Measurements from ENCODE around the gene SBF2.
A peak's percentile ranks its signal among the peaks of the same experiment; 100 is the strongest.
"Not testable (repeated sequence)": the region's sequence is repeated elsewhere in the genome, so short reads cannot be mapped to it uniquely, and the experiment has no call there.

SBF2 gene

DNA sequence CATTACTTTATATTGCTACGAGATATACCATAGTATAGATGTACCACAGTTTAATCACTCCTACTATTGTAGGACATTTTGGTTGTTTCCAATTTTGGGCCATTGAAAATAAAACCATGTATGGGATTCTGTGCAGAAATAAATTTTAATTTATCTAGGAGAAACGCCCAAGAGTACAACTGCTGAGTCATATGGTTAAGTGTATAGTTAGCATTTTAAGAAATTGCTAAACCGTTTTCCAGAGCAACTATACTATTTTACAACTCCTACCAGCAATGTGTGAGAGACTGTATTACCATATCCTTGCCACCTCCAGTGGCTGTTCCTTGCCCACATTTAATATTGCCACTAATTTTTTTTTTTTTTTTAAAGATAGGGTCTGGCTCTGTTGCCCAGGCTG, 163.1 kb downstream of the SBF2 start:
- H2BK5ac ChIP-seq (ENCODE audit: low read depth, low read length, poor library complexity, severe bottlenecking): no peak overlapping the region
- H3K23ac ChIP-seq (ENCODE audit: low read length in 2 of 2): no peak overlapping the region
- no peak overlapping the region for H2AFZ ChIP-seq (ENCODE audit: low read depth, low read length)
- no peak overlapping the region for H2AK5ac ChIP-seq (ENCODE audit: low read length, severe bottlenecking)
- no peaks in the 10 kb centered on the region for H3K9me3 ChIP-seq (ENCODE audit: control insufficient read depth, low read length)
- peaks cover 10% of the 10 kb centered on the region for H3K79me1 ChIP-seq (replicated peaks; ENCODE audit: low read length, poor library complexity, severe bottlenecking)
- H3K4me1 ChIP-seq (ENCODE audit: control insufficient read depth, insufficient read depth, low read depth, low read length): no peaks in the 10 kb centered on the region
- H3K4me2 ChIP-seq (ENCODE audit: low read length, poor library complexity, severe bottlenecking): no peak overlapping the region
- no peak overlapping the region for H4K91ac ChIP-seq (ENCODE audit: low read length)
- H3K18ac ChIP-seq (ENCODE audit: low read depth in 1 of 2, low read length in 2 of 2): no peak overlapping the region
- no peak for DNase-seq
- no peak overlapping the region for H3K9ac ChIP-seq (ENCODE audit: low read length)
- H3K27ac ChIP-seq (ENCODE audit: low read length, poor library complexity, severe bottlenecking): no peak overlapping the region
- H3K4me3 ChIP-seq (ENCODE audit: insufficient read depth in 1 of 2, low read depth in 1 of 2, low read length in 2 of 2): no peak overlapping the region
- H4K8ac ChIP-seq (ENCODE audit: low read length): no peak overlapping the region
- H2BK120ac ChIP-seq (ENCODE audit: low read depth, low read length): no peak overlapping the region
- H2BK12ac ChIP-seq (ENCODE audit: low read length in 2 of 2): no peak overlapping the region
- H3K27me3 ChIP-seq (ENCODE audit: control insufficient read depth in 1 of 2, insufficient read depth in 1 of 2, low read length in 2 of 2): no peaks in the 10 kb centered on the region
- H3K36me3 ChIP-seq (ENCODE audit: control insufficient read depth in 1 of 2, insufficient read depth in 2 of 2, low read depth in 1 of 2, low read length in 2 of 2): peaks cover 4 to 6% of the 10 kb centered on the region in 2 experiments
- H3K4ac ChIP-seq (ENCODE audit: low read depth in 1 of 2, low read length in 2 of 2): no peak overlapping the region
- no peak overlapping the region for H3K14ac ChIP-seq (ENCODE audit: low read length in 2 of 2)
- H2BK15ac ChIP-seq (ENCODE audit: low read depth, poor library complexity, severe bottlenecking): no peak overlapping the region
- WGBS: 100% methylated on average over 1 of the region's 3 CpGs

DNA sequence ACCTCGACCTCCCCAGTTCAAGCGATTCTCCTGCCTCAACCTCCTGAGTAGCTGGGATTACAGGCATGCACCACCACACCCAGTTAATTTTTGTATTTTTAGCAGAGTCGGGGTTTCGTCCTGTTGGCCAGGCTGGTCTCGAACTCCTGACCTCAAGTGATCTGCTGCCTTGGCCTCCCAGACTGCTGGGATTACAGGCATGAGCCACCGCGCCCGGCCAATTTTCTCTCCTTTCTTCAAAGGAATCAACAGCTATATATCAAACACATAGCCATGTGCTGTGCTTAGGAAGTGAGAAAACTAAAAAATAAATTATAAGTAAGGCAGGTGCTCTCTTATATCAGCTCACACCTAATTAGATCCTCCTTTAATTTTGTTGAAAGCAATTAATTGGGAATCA, 164.8 kb downstream of the SBF2 start:
- not testable (repeated sequence) for H3K27me3 ChIP-seq (ENCODE audit: control insufficient read depth in 1 of 2, insufficient read depth in 1 of 2, low read length in 2 of 2); H3K23ac ChIP-seq (ENCODE audit: low read length in 2 of 2); H3K9ac ChIP-seq (ENCODE audit: low read length); H3K27ac ChIP-seq (ENCODE audit: low read length, poor library complexity, severe bottlenecking); DNase-seq; H2BK15ac ChIP-seq (ENCODE audit: low read depth, poor library complexity, severe bottlenecking); H3K18ac ChIP-seq (ENCODE audit: low read depth in 1 of 2, low read length in 2 of 2); H3K36me3 ChIP-seq (ENCODE audit: control insufficient read depth in 1 of 2, insufficient read depth in 2 of 2, low read depth in 1 of 2, low read length in 2 of 2); H3K4me2 ChIP-seq (ENCODE audit: low read length, poor library complexity, severe bottlenecking); H2AFZ ChIP-seq (ENCODE audit: low read depth, low read length); H3K79me1 ChIP-seq (replicated peaks; ENCODE audit: low read length, poor library complexity, severe bottlenecking); H4K8ac ChIP-seq (ENCODE audit: low read length); H4K91ac ChIP-seq (ENCODE audit: low read length); H3K14ac ChIP-seq (ENCODE audit: low read length in 2 of 2); H3K9me3 ChIP-seq (ENCODE audit: control insufficient read depth, low read length); H3K4ac ChIP-seq (ENCODE audit: low read depth in 1 of 2, low read length in 2 of 2); H2AK5ac ChIP-seq (ENCODE audit: low read length, severe bottlenecking); H2BK5ac ChIP-seq (ENCODE audit: low read depth, low read length, poor library complexity, severe bottlenecking); H2BK120ac ChIP-seq (ENCODE audit: low read depth, low read length); H3K4me3 ChIP-seq (ENCODE audit: insufficient read depth in 1 of 2, low read depth in 1 of 2, low read length in 2 of 2); H3K4me1 ChIP-seq (ENCODE audit: control insufficient read depth, insufficient read depth, low read depth, low read length); H2BK12ac ChIP-seq (ENCODE audit: low read length in 2 of 2)
- WGBS: 97% methylated on average over 4 of the region's 8 CpGs

DNA sequence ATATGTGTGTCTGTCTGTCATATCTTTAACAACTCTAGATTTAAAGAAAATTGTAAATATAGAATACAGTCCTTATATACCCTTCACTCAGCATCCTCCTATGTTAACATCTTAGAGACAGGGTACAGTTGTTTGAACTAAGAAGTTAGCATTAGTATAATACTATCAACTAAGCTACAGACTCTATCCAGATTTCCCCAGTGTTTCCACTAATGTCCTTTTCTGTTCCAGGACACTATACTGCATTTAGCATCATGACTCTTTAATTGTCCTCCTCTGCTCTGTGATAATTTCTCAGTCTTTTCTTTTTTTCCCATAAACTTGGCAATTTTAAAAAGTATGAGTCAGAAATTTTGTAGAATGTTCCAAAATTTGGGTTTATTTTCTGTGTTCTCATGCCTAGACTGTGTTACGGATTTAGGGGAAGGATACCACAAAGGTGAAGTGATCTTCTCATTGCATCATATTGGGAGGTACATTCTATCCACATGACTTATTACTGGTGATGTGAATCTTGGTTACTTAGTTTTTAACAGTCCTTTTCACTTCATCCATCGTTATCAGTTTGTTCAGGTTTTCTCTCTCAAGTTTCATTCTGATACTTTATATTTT, 168.4 kb downstream of the SBF2 start:
- Histone ChIP-seq H3K9ac (ENCODE audit: low read length) (peak overlapping the region; percentile 42), H2AFZ (ENCODE audit: low read depth, low read length) (no peak overlapping the region), H2BK15ac (ENCODE audit: low read depth, poor library complexity, severe bottlenecking) (no peak overlapping the region), H3K23ac (ENCODE audit: low read length in 2 of 2) (no peak overlapping the region), H4K91ac (ENCODE audit: low read length) (no peak overlapping the region), H3K9me3 (ENCODE audit: control insufficient read depth, low read length) (no peaks in the 10 kb centered on the region), H3K4me2 (ENCODE audit: low read length, poor library complexity, severe bottlenecking) (no peak overlapping the region), H3K4me1 (ENCODE audit: control insufficient read depth, insufficient read depth, low read depth, low read length) (peaks cover 2% of the 10 kb centered on the region), H3K27me3 (ENCODE audit: control insufficient read depth in 1 of 2, insufficient read depth in 1 of 2, low read length in 2 of 2) (no peaks in the 10 kb centered on the region), H3K14ac (ENCODE audit: low read length in 2 of 2) (no peak overlapping the region), H2BK12ac (ENCODE audit: low read length in 2 of 2) (no peak overlapping the region), H4K8ac (ENCODE audit: low read length) (no peak overlapping the region), H2AK5ac (ENCODE audit: low read length, severe bottlenecking) (no peak overlapping the region), H2BK5ac (ENCODE audit: low read depth, low read length, poor library complexity, severe bottlenecking) (no peak overlapping the region), H3K18ac (ENCODE audit: low read depth in 1 of 2, low read length in 2 of 2) (no peak overlapping the region), H3K4me3 (ENCODE audit: insufficient read depth in 1 of 2, low read depth in 1 of 2, low read length in 2 of 2) (no peak overlapping the region), H2BK120ac (ENCODE audit: low read depth, low read length) (no peak overlapping the region), H3K27ac (ENCODE audit: low read length, poor library complexity, severe bottlenecking) (no peak overlapping the region), H3K36me3 (ENCODE audit: control insufficient read depth in 1 of 2, insufficient read depth in 2 of 2, low read depth in 1 of 2, low read length in 2 of 2) (no peaks in the 10 kb centered on the region), H3K4ac (ENCODE audit: low read depth in 1 of 2, low read length in 2 of 2) (no peak overlapping the region), H3K79me1 (replicated peaks; ENCODE audit: low read length, poor library complexity, severe bottlenecking) (no peaks in the 10 kb centered on the region)
- no peak for DNase-seq
- WGBS: 100% methylated on average over 1 of the region's 2 CpGs

DNA sequence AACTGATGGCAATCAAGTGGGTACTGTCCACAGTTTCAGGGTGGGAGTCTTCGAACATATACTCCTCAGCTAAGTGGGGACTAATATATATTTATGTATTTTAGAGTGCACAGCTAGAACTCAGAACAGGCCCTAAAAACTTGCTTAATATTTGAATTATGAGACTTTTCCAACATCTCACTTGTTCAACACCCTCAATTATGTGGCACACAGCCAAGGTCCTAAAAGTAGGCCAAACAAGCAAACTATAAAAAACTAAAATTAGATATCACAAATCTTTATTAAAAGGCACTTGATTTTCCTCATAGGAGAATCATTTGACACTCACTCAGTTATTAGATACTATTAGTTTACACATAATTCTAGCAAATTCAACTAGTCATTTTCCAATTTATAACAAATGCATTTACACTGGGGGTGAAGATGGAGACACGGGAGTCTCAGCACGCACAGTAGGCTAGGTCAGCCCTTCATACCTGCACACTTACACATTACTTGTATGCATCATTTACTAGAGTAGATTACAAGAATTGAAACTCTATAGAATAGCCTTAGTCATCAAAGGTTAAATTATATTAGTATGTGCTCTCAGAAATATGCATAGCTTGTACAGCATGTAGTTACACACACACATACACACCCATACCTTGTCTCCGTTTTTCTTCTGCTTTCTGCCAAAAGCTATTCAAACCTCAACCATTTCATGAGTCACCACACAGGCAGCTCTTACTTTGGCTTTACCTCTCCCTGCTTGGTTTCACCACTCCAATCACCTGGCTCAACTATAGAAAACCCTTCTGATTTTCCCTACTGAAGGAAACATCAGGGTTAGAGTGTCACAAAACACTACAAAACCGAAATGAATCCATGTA, 171.5 kb downstream of the SBF2 start:
- Histone ChIP-seq H3K4me3 (ENCODE audit: insufficient read depth in 1 of 2, low read depth in 1 of 2, low read length in 2 of 2) (no peak overlapping the region), H3K27me3 (ENCODE audit: control insufficient read depth in 1 of 2, insufficient read depth in 1 of 2, low read length in 2 of 2) (no peaks in the 10 kb centered on the region), H2AK5ac (ENCODE audit: low read length, severe bottlenecking) (no peak overlapping the region), H3K9ac (ENCODE audit: low read length) (peak overlapping the region; percentile 5), H2AFZ (ENCODE audit: low read depth, low read length) (no peak overlapping the region), H2BK15ac (ENCODE audit: low read depth, poor library complexity, severe bottlenecking) (no peak overlapping the region), H3K14ac (ENCODE audit: low read length in 2 of 2) (no peak overlapping the region), H3K79me1 (replicated peaks; ENCODE audit: low read length, poor library complexity, severe bottlenecking) (no peaks in the 10 kb centered on the region), H2BK120ac (ENCODE audit: low read depth, low read length) (no peak overlapping the region), H3K4me1 (ENCODE audit: control insufficient read depth, insufficient read depth, low read depth, low read length) (peaks cover 2% of the 10 kb centered on the region), H3K4me2 (ENCODE audit: low read length, poor library complexity, severe bottlenecking) (no peak overlapping the region), H4K8ac (ENCODE audit: low read length) (peak overlapping the region; percentile 41), H3K18ac (ENCODE audit: low read depth in 1 of 2, low read length in 2 of 2) (no peak overlapping the region), H2BK12ac (ENCODE audit: low read length in 2 of 2) (no peak overlapping the region), H3K23ac (ENCODE audit: low read length in 2 of 2) (no peak overlapping the region), H3K9me3 (ENCODE audit: control insufficient read depth, low read length) (no peaks in the 10 kb centered on the region), H3K36me3 (ENCODE audit: control insufficient read depth in 1 of 2, insufficient read depth in 2 of 2, low read depth in 1 of 2, low read length in 2 of 2) (no peaks in the 10 kb centered on the region), H4K91ac (ENCODE audit: low read length) (no peak overlapping the region), H3K27ac (ENCODE audit: low read length, poor library complexity, severe bottlenecking) (peak overlapping the region; percentile 37), H2BK5ac (ENCODE audit: low read depth, low read length, poor library complexity, severe bottlenecking) (no peak overlapping the region), H3K4ac (ENCODE audit: low read depth in 1 of 2, low read length in 2 of 2) (no peak overlapping the region)
- 23% methylated on average over 1 of the region's 5 CpGs for WGBS
- DNase-seq: peak; percentile 44

Data from mesenchymal stem cell (in vitro differentiated cells and primary cell).